Activated T-cell treated with anti-CD3 and anti-CD28 coated beads, Interleukin-2, amount 50 U/mL, for 24 hours (primary cell): ENCODE results near the gene TSPAN17.

ENCODE experiments used
- DNase-seq: peaks from one replicate; pipeline ENCODE4 v3.0.0-alpha.2; 2020
- H3K27ac Mint-ChIP-seq: 2 replicates; pipeline ENCODE4 v1.8.0; 2020; ENCODE audit warnings: mild to moderate bottlenecking, mixed read lengths
- H3K27me3 Mint-ChIP-seq: 2 replicates; pipeline ENCODE4 v1.8.0; 2020; ENCODE audit warnings: mixed read lengths
- H3K36me3 Mint-ChIP-seq: 2 replicates; pipeline ENCODE4 v1.8.0; 2020; ENCODE audit warnings: low read depth, mixed read lengths
- H3K4me1 Mint-ChIP-seq: 2 replicates; pipeline ENCODE4 v1.8.0; 2020; ENCODE audit warnings: low read depth, mixed read lengths
- H3K4me3 Mint-ChIP-seq: 2 replicates; pipeline ENCODE4 v1.8.0; 2020; ENCODE audit warnings: mild to moderate bottlenecking, moderate library complexity, mixed read lengths
- H3K9me3 Mint-ChIP-seq: 2 replicates; pipeline ENCODE4 v1.8.0; 2020; ENCODE audit warnings: mixed read lengths

Gene TSPAN17

GRCh38 chr5:176702671-176703641 is 55.7 kb downstream of the TSPAN17 start:
- Mint-ChIP-seq H3K4me1 (no peaks in the 10 kb centered on the region), H3K9me3 (no peaks in the 10 kb centered on the region), H3K27ac (no peak overlapping the region), H3K4me3 (no peak overlapping the region), H3K27me3 (peaks cover 42% of the 10 kb centered on the region), H3K36me3 (no peaks in the 10 kb centered on the region)
- no peak for DNase-seq

DNA sequence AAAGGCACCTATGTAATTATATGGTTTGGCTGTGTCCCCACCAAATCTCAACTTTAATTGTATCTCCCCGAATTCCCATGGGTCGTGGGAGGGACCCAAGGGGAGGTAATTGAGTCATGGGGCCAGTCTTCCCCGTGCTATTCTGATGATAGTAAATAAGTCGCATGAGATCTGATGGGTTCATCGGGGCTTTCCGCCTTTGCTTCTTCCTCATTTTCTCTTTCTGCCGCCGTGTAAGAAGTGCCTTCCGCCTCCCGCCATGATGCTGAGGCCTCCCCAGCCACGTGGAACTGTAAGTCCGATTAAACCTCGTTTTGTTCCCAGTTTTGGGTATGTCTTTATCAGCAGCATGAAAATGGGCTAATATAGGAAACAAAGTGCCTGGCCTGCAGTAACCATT is 56.6 kb downstream of the TSPAN17 start:
- Mint-ChIP-seq H3K27ac (no peak overlapping the region), H3K4me3 (no peak overlapping the region), H3K4me1 (no peaks in the 10 kb centered on the region), H3K27me3 (peaks cover 34% of the 10 kb centered on the region), H3K9me3 (no peaks in the 10 kb centered on the region), H3K36me3 (no peaks in the 10 kb centered on the region)
- DNase-seq: no peak

GRCh38 chr5:176704355-176704754 is 57.1 kb downstream of the TSPAN17 start:
- Mint-ChIP-seq H3K4me1 (no peaks in the 10 kb centered on the region), H3K9me3 (no peaks in the 10 kb centered on the region), H3K4me3 (no peak overlapping the region), H3K27me3 (peaks cover 33% of the 10 kb centered on the region), H3K27ac (no peak overlapping the region), H3K36me3 (no peaks in the 10 kb centered on the region)
- no peak for DNase-seq

DNA sequence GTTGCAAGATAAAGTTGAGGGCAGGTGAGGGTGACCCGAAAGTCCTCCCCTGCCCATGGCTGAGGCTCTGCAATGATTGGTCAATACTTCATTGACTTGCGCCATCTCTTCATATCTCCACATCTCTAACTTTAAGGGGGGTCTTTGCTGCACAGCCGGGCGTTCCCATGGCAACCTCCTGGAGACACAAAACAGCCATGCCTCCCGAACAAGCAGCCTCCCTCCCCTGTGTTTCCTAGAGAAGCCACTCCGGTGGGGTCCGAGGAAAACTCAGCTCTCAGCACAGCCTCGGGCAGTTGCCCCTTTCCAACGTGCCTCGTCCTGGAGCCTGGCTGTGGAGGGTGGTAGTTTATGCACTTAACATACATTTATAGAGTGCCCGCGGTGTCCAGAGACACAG is 57.5 kb downstream of the TSPAN17 start:
- peaks cover 31% of the 10 kb centered on the region for H3K27me3 Mint-ChIP-seq
- no peak for DNase-seq
- no peaks in the 10 kb centered on the region for H3K36me3 Mint-ChIP-seq
- H3K4me3 Mint-ChIP-seq: no peak overlapping the region
- H3K4me1 Mint-ChIP-seq: no peaks in the 10 kb centered on the region
- no peaks in the 10 kb centered on the region for H3K9me3 Mint-ChIP-seq
- no peak overlapping the region for H3K27ac Mint-ChIP-seq
